ENCODE data around the gene NIM1K.
"Not testable (repeated sequence)": the region's sequence is repeated elsewhere in the genome, so short reads cannot be mapped to it uniquely, and the experiment has no call there.

The NIM1K gene

GRCh38 chr5:43262269-43262668 is 70.2 kb downstream of the NIM1K start:
- not testable (repeated sequence) for H3K27ac ChIP-seq (ENCODE audit: low read length); H3K4me1 ChIP-seq (ENCODE audit: insufficient read depth, low read length); H3K36me3 ChIP-seq (ENCODE audit: insufficient read depth, low read depth, low read length); H3K27me3 ChIP-seq (ENCODE audit: insufficient read depth, low read length); H3K4me3 ChIP-seq (ENCODE audit: low read length); H3K9ac ChIP-seq (ENCODE audit: low read depth, low read length); H3K9me3 ChIP-seq (ENCODE audit: insufficient read depth, low read depth, low read length)

- Histone ChIP-seq H3K4me3 (ENCODE audit: low read length) (no peak overlapping the region), H3K27me3 (ENCODE audit: insufficient read depth, low read length) (no peaks in the 10 kb centered on the region), H3K9ac (ENCODE audit: low read depth, low read length) (no peak overlapping the region), H3K36me3 (ENCODE audit: insufficient read depth, low read depth, low read length) (no peaks in the 10 kb centered on the region), H3K27ac (ENCODE audit: low read length) (no peak overlapping the region), H3K4me1 (ENCODE audit: insufficient read depth, low read length) (no peaks in the 10 kb centered on the region), H3K9me3 (ENCODE audit: insufficient read depth, low read depth, low read length) (peaks cover 9% of the 10 kb centered on the region; the same call in 1 of the 2 replicates)
These were observed 76.3 kb downstream of the NIM1K start for GRCh38 chr5:43268188-43268820.

GRCh38 chr5:43270645-43271044 is 78.6 kb downstream of the NIM1K start:
- H3K9me3 ChIP-seq (ENCODE audit: insufficient read depth, low read depth, low read length), result peaks cover 9% of the 10 kb centered on the region; the same call in 1 of the 2 replicates
- H3K27ac ChIP-seq (ENCODE audit: low read length), result no peak overlapping the region
- no peaks in the 10 kb centered on the region for H3K36me3 ChIP-seq (ENCODE audit: insufficient read depth, low read depth, low read length)
- no peak overlapping the region for H3K9ac ChIP-seq (ENCODE audit: low read depth, low read length)
- H3K27me3 ChIP-seq (ENCODE audit: insufficient read depth, low read length), result no peaks in the 10 kb centered on the region
- H3K4me3 ChIP-seq (ENCODE audit: low read length), result no peak overlapping the region
- H3K4me1 ChIP-seq (ENCODE audit: insufficient read depth, low read length), result no peaks in the 10 kb centered on the region

- H3K27me3 ChIP-seq (ENCODE audit: insufficient read depth, low read length), result 0 out of 2 replicates have a peak, but pooled peaks cover 3% of the 10 kb centered on the region
- no peaks in the 10 kb centered on the region for H3K4me1 ChIP-seq (ENCODE audit: insufficient read depth, low read length)
- no peak overlapping the region for H3K27ac ChIP-seq (ENCODE audit: low read length)
- H3K9ac ChIP-seq (ENCODE audit: low read depth, low read length), result no peak overlapping the region
- H3K36me3 ChIP-seq (ENCODE audit: insufficient read depth, low read depth, low read length), result no peaks in the 10 kb centered on the region
- H3K9me3 ChIP-seq (ENCODE audit: insufficient read depth, low read depth, low read length), result no peaks in the 10 kb centered on the region
- H3K4me3 ChIP-seq (ENCODE audit: low read length), result no peak overlapping the region
These were observed 81.5 kb downstream of the NIM1K start for GRCh38 chr5:43273552-43273951.

- H3K4me1 ChIP-seq (ENCODE audit: insufficient read depth, low read length), result no peaks in the 10 kb centered on the region
- H3K27me3 ChIP-seq (ENCODE audit: insufficient read depth, low read length), result 0 out of 2 replicates have a peak, but pooled peaks cover 3% of the 10 kb centered on the region
- H3K36me3 ChIP-seq (ENCODE audit: insufficient read depth, low read depth, low read length), result no peaks in the 10 kb centered on the region
- H3K9ac ChIP-seq (ENCODE audit: low read depth, low read length), result no peak overlapping the region
- no peak overlapping the region for H3K4me3 ChIP-seq (ENCODE audit: low read length)
- H3K9me3 ChIP-seq (ENCODE audit: insufficient read depth, low read depth, low read length), result no peaks in the 10 kb centered on the region
- H3K27ac ChIP-seq (ENCODE audit: low read length), result no peak overlapping the region
These were observed 82.5 kb downstream of the NIM1K start for GRCh38 chr5:43274435-43275114.

- no peak overlapping the region for H3K27ac ChIP-seq (ENCODE audit: low read length)
- no peaks in the 10 kb centered on the region for H3K9me3 ChIP-seq (ENCODE audit: insufficient read depth, low read depth, low read length)
- H3K36me3 ChIP-seq (ENCODE audit: insufficient read depth, low read depth, low read length), result no peaks in the 10 kb centered on the region
- H3K4me3 ChIP-seq (ENCODE audit: low read length), result no peak overlapping the region
- no peaks in the 10 kb centered on the region for H3K4me1 ChIP-seq (ENCODE audit: insufficient read depth, low read length)
- no peak overlapping the region for H3K9ac ChIP-seq (ENCODE audit: low read depth, low read length)
- 0 out of 2 replicates have a peak, but pooled peaks cover 3% of the 10 kb centered on the region for H3K27me3 ChIP-seq (ENCODE audit: insufficient read depth, low read length)
These were observed 83.4 kb downstream of the NIM1K start for GRCh38 chr5:43275391-43275790.

GRCh38 chr5:43279548-43280274 is 87.7 kb downstream of the NIM1K start:
- no peaks in the 10 kb centered on the region for H3K9me3 ChIP-seq (ENCODE audit: insufficient read depth, low read depth, low read length)
- H3K4me3 ChIP-seq (ENCODE audit: low read length), result no peak overlapping the region
- no peak overlapping the region for H3K27ac ChIP-seq (ENCODE audit: low read length)
- H3K4me1 ChIP-seq (ENCODE audit: insufficient read depth, low read length), result no peaks in the 10 kb centered on the region
- H3K27me3 ChIP-seq (ENCODE audit: insufficient read depth, low read length), result 0 out of 2 replicates have a peak, but pooled peaks cover 3% of the 10 kb centered on the region
- H3K36me3 ChIP-seq (ENCODE audit: insufficient read depth, low read depth, low read length), result no peaks in the 10 kb centered on the region
- no peak overlapping the region for H3K9ac ChIP-seq (ENCODE audit: low read depth, low read length)

GRCh38 chr5:43281840-43282658 is 90.0 kb downstream of the NIM1K start:
- Histone ChIP-seq H3K9ac (ENCODE audit: low read depth, low read length) (no peak overlapping the region), H3K9me3 (ENCODE audit: insufficient read depth, low read depth, low read length) (no peaks in the 10 kb centered on the region), H3K4me3 (ENCODE audit: low read length) (no peak overlapping the region), H3K27ac (ENCODE audit: low read length) (no peak overlapping the region), H3K4me1 (ENCODE audit: insufficient read depth, low read length) (no peaks in the 10 kb centered on the region), H3K36me3 (ENCODE audit: insufficient read depth, low read depth, low read length) (peaks cover 6% of the 10 kb centered on the region; the same call in 1 of the 2 replicates), H3K27me3 (ENCODE audit: insufficient read depth, low read length) (0 out of 2 replicates have a peak, but pooled peaks cover under 1% of the 10 kb centered on the region)

GRCh38 chr5:43286623-43287022 is 94.6 kb downstream of the NIM1K start:
- no peaks in the 10 kb centered on the region for H3K4me1 ChIP-seq (ENCODE audit: insufficient read depth, low read length)
- H3K9me3 ChIP-seq (ENCODE audit: insufficient read depth, low read depth, low read length), result no peaks in the 10 kb centered on the region
- H3K27ac ChIP-seq (ENCODE audit: low read length), result no peak overlapping the region
- no peaks in the 10 kb centered on the region for H3K27me3 ChIP-seq (ENCODE audit: insufficient read depth, low read length)
- no peak overlapping the region for H3K9ac ChIP-seq (ENCODE audit: low read depth, low read length)
- no peak overlapping the region for H3K4me3 ChIP-seq (ENCODE audit: low read length)
- H3K36me3 ChIP-seq (ENCODE audit: insufficient read depth, low read depth, low read length), result peaks cover 50% of the 10 kb centered on the region

GRCh38 chr5:43287493-43287892 is 95.5 kb downstream of the NIM1K start:
- no peaks in the 10 kb centered on the region for H3K27me3 ChIP-seq (ENCODE audit: insufficient read depth, low read length)
- H3K4me3 ChIP-seq (ENCODE audit: low read length), result no peak overlapping the region
- H3K9me3 ChIP-seq (ENCODE audit: insufficient read depth, low read depth, low read length), result no peaks in the 10 kb centered on the region
- no peak overlapping the region for H3K27ac ChIP-seq (ENCODE audit: low read length)
- H3K4me1 ChIP-seq (ENCODE audit: insufficient read depth, low read length), result no peaks in the 10 kb centered on the region
- H3K9ac ChIP-seq (ENCODE audit: low read depth, low read length), result no peak overlapping the region
- H3K36me3 ChIP-seq (ENCODE audit: insufficient read depth, low read depth, low read length), result peaks cover 59% of the 10 kb centered on the region

- Histone ChIP-seq H3K27ac (ENCODE audit: low read length) (no peak overlapping the region), H3K4me1 (ENCODE audit: insufficient read depth, low read length) (no peaks in the 10 kb centered on the region), H3K27me3 (ENCODE audit: insufficient read depth, low read length) (no peaks in the 10 kb centered on the region), H3K9ac (ENCODE audit: low read depth, low read length) (no peak overlapping the region), H3K9me3 (ENCODE audit: insufficient read depth, low read depth, low read length) (no peaks in the 10 kb centered on the region), H3K4me3 (ENCODE audit: low read length) (no peak overlapping the region), H3K36me3 (ENCODE audit: insufficient read depth, low read depth, low read length) (peaks cover 67% of the 10 kb centered on the region)
These were observed 96.3 kb downstream of the NIM1K start for GRCh38 chr5:43288269-43288831.
